ENCODE data around the gene SPEM1. TPM values are rescaled to one million over a fixed set of nuclear protein-coding genes. Genes with fewer than 3 reads are reported as not detected.

SPEM1 gene
- total RNA-seq, 3 donors from 2014 or later (not counting 1 experiment from before 2014, with no cell fraction given) = not detected

GRCh38 chr17:7425756-7426155 is 5.6 kb downstream of the SPEM1 start:
- no peak overlapping the region for H3K4me3 ChIP-seq (ENCODE audit: low read length)
- intact Hi-C loops (cut with micrococcal nuclease) = no loop called here
- H3K4me1 ChIP-seq (ENCODE audit: control insufficient read depth, insufficient read depth, low read length) = no peaks in the 10 kb centered on the region
- H3K9me3 ChIP-seq (ENCODE audit: control insufficient read depth, insufficient read depth, low read length) = no peaks in the 10 kb centered on the region
- Mint-ChIP-seq H3K27ac (no peak overlapping the region), H3K27me3 (ENCODE audit: low read depth in 2 of 2) (no peaks in the 10 kb centered on the region), H3K4me3 (no peak overlapping the region), H3K4me1 (no peaks in the 10 kb centered on the region), H3K9me3 (no peaks in the 10 kb centered on the region), H3K36me3 (no peaks in the 10 kb centered on the region)
- DNase-seq (no peak), ATAC-seq (no peak)
- no peak for TF ChIP-seq CTCF (IDR thresholded peaks at IDR 0.05)
- H3K36me3 ChIP-seq (ENCODE audit: control insufficient read depth, insufficient read depth, low read length) = no peaks in the 10 kb centered on the region
- no peaks in the 10 kb centered on the region for H3K27me3 ChIP-seq (ENCODE audit: control insufficient read depth, insufficient read depth, low read length)
- 92% methylated on average over 8 of the region's 8 CpGs for WGBS (ENCODE audit: insufficient coverage)
- H3K27ac ChIP-seq (ENCODE audit: low read length) = no peak overlapping the region

- no peaks in the 10 kb centered on the region for H3K27me3 ChIP-seq (ENCODE audit: control insufficient read depth, insufficient read depth, low read length)
Measured at GRCh38 chr17:7426203-7426863, 6.2 kb downstream of the SPEM1 start.

GRCh38 chr17:7426896-7427489 is 6.9 kb downstream of the SPEM1 start:
- Mint-ChIP-seq H3K27me3 (ENCODE audit: low read depth in 2 of 2) (no peaks in the 10 kb centered on the region), H3K27ac (no peak overlapping the region), H3K36me3 (no peaks in the 10 kb centered on the region), H3K4me3 (no peak overlapping the region), H3K4me1 (no peaks in the 10 kb centered on the region), H3K9me3 (no peaks in the 10 kb centered on the region)
- Histone ChIP-seq H3K4me3 (ENCODE audit: low read length) (no peak overlapping the region), H3K4me1 (ENCODE audit: control insufficient read depth, insufficient read depth, low read length) (no peaks in the 10 kb centered on the region), H3K27me3 (ENCODE audit: control insufficient read depth, insufficient read depth, low read length) (no peaks in the 10 kb centered on the region), H3K9me3 (ENCODE audit: control insufficient read depth, insufficient read depth, low read length) (no peaks in the 10 kb centered on the region), H3K36me3 (ENCODE audit: control insufficient read depth, insufficient read depth, low read length) (no peaks in the 10 kb centered on the region), H3K27ac (ENCODE audit: low read length) (no peak overlapping the region)
- intact Hi-C loops (cut with micrococcal nuclease) = no loop called here
- DNase-seq (no peak), ATAC-seq (no peak)
- 93% methylated on average over 29 of the region's 29 CpGs for WGBS (ENCODE audit: insufficient coverage)
- TF ChIP-seq CTCF (IDR thresholded peaks at IDR 0.05) = no peak

More at GRCh38 chr17:7426203-7426863, 6.2 kb downstream of the SPEM1 start:
- H3K27ac ChIP-seq (ENCODE audit: low read length) = no peak overlapping the region
- Mint-ChIP-seq H3K4me3 (no peak overlapping the region), H3K36me3 (no peaks in the 10 kb centered on the region), H3K4me1 (no peaks in the 10 kb centered on the region), H3K27me3 (ENCODE audit: low read depth in 2 of 2) (no peaks in the 10 kb centered on the region), H3K27ac (no peak overlapping the region), H3K9me3 (no peaks in the 10 kb centered on the region)
- intact Hi-C loops (cut with micrococcal nuclease) = no loop called here
- no peaks in the 10 kb centered on the region for H3K4me1 ChIP-seq (ENCODE audit: control insufficient read depth, insufficient read depth, low read length)
- ATAC-seq (no peak), DNase-seq (no peak)
- no peak for TF ChIP-seq CTCF (IDR thresholded peaks at IDR 0.05)
- no peak overlapping the region for H3K4me3 ChIP-seq (ENCODE audit: low read length)
- WGBS (ENCODE audit: insufficient coverage) = 94% methylated on average over 33 of the region's 33 CpGs
- no peaks in the 10 kb centered on the region for H3K36me3 ChIP-seq (ENCODE audit: control insufficient read depth, insufficient read depth, low read length)
- no peaks in the 10 kb centered on the region for H3K9me3 ChIP-seq (ENCODE audit: control insufficient read depth, insufficient read depth, low read length)

- Mint-ChIP-seq H3K9me3 (no peaks in the 10 kb centered on the region), H3K4me3 (no peak overlapping the region), H3K4me1 (no peaks in the 10 kb centered on the region), H3K27me3 (ENCODE audit: low read depth in 2 of 2) (no peaks in the 10 kb centered on the region), H3K27ac (no peak overlapping the region), H3K36me3 (no peaks in the 10 kb centered on the region)
- Histone ChIP-seq H3K27me3 (ENCODE audit: control insufficient read depth, insufficient read depth, low read length) (no peaks in the 10 kb centered on the region), H3K9me3 (ENCODE audit: control insufficient read depth, insufficient read depth, low read length) (no peaks in the 10 kb centered on the region), H3K27ac (ENCODE audit: low read length) (no peak overlapping the region), H3K4me3 (ENCODE audit: low read length) (no peak overlapping the region), H3K36me3 (ENCODE audit: control insufficient read depth, insufficient read depth, low read length) (no peaks in the 10 kb centered on the region), H3K4me1 (ENCODE audit: control insufficient read depth, insufficient read depth, low read length) (no peaks in the 10 kb centered on the region)
- DNase-seq (no peak), ATAC-seq (no peak)
- 96% methylated on average over 7 of the region's 7 CpGs for WGBS (ENCODE audit: insufficient coverage)
- intact Hi-C loops (cut with micrococcal nuclease) = no loop called here
- no peak for TF ChIP-seq CTCF (IDR thresholded peaks at IDR 0.05)
Measured at GRCh38 chr17:7427549-7427948, 7.4 kb downstream of the SPEM1 start.
